Activated CD4-positive, alpha-beta T cell treated with anti-CD3 and anti-CD28 coated beads, Interleukin-10, Interleukin-2, amounts not matched to agents 100 ng/mL and 50 ng/mL, durations not matched to agents 16 hours and 8 hours (primary cell): ENCODE data around the gene ACP7.

Experiments used
- DNase-seq: peaks from one replicate; pipeline ENCODE4 v3.0.0-alpha.2; 2020

The ACP7 gene

GRCh38 chr19:39150807-39151600 lies 66.8 kb downstream of the ACP7 start:
- DNase-seq, result no peak

GRCh38 chr19:39152066-39152465 lies 67.9 kb downstream of the ACP7 start:
- no peak for DNase-seq

GRCh38 chr19:39154100-39154628 lies 70.0 kb downstream of the ACP7 start:
- DNase-seq, result no peak

- DNase-seq, result no peak
These were observed 70.5 kb downstream of the ACP7 start for GRCh38 chr19:39154629-39155100.

GRCh38 chr19:39155114-39155700 lies 71.0 kb downstream of the ACP7 start:
- no peak for DNase-seq

- DNase-seq, result no peak
These were observed 71.6 kb downstream of the ACP7 start for GRCh38 chr19:39155741-39156140.

GRCh38 chr19:39156326-39157230 lies 72.4 kb downstream of the ACP7 start:
- no peak for DNase-seq

GRCh38 chr19:39157275-39157996 lies 73.3 kb downstream of the ACP7 start:
- no peak for DNase-seq

- DNase-seq, result no peak
These were observed 73.8 kb downstream of the ACP7 start for GRCh38 chr19:39157997-39158389.

- no peak for DNase-seq
These were observed 74.6 kb downstream of the ACP7 start for GRCh38 chr19:39158646-39159260.

- no peak for DNase-seq
These were observed 76.3 kb downstream of the ACP7 start for GRCh38 chr19:39160523-39160861.
